Stimulated activated CD8-positive, alpha-beta memory T cell treated with anti-CD3 and anti-CD28 coated beads, Interleukin-12 subunit alpha, Interleukin-12 subunit beta, amount 100 ng/mL, for 4 hours (primary cell): Measurements from ENCODE around the gene SFT2D3.
"Not testable (repeated sequence)": the region's sequence is repeated elsewhere in the genome, so short reads cannot be mapped to it uniquely, and the experiment has no call there.

Source experiments
- DNase-seq: peaks from one replicate; pipeline ENCODE4 v3.0.0-alpha.2; 2020; ENCODE audit warnings: low read depth

Gene SFT2D3

DNA sequence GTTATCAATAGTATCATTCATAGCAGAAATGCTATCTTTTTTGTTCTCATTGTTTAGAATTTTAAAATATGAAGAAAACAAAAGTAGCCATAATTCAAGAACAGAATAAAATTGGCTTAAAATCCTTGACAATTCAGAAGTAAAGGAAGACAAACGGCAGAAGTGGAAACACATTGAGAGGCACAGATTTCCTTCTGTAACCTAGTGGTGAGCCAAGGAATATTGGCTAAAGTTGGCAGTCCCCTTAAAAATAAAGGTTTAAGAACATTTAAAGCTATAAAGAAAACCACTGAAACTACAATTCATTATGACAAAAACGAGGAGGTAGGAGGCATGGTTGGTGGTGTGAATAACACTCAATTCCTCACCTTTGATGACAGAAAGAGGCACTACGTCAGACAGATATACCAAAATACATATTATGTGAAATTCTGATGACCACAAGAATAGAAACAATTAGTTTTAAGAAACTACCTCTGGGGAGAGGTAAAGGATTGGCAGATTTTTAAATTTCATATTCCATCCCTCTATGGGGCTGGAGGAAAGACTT is 42.3 kb downstream of the SFT2D3 start:
- no peak for DNase-seq

DNA sequence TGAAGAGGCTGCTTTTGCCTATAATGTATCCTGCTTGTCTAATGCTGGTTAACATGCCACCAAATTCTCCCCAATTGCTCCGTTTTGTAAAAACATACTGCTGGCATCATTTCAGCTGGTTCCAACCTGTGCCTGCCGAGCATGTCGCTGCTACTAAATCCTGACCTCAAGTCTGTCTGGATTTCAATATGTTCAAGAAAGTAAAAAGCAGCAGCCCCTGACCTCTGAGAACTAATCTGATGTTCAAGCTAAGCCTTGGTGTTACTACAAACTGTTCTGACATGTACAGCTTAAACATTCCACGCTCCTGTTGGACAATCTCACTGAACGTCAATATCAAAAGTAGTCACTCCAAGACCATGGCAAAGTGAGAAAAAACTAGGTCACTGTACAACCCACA is 46.3 kb downstream of the SFT2D3 start:
- no peak for DNase-seq

DNA sequence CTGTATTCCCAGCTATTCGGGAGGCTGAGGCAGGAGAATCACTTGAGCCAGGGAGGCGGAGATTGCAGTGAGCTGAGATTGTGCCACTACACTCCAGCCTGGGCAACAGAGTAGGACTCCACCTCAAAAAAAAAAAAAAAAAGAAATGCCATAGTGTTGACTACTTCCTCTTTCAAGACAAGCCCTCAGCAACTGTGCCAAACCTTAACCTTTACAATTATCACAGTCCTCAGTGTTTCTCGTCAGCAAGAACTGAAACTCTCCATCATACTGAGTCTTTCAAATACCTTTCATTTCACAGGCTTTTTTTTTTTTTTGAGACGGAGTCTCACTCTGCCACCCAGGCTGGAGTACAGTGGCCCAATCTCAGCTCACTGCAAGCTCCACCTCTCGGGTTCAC is 48.2 kb downstream of the SFT2D3 start:
- not testable (repeated sequence) for DNase-seq

DNA sequence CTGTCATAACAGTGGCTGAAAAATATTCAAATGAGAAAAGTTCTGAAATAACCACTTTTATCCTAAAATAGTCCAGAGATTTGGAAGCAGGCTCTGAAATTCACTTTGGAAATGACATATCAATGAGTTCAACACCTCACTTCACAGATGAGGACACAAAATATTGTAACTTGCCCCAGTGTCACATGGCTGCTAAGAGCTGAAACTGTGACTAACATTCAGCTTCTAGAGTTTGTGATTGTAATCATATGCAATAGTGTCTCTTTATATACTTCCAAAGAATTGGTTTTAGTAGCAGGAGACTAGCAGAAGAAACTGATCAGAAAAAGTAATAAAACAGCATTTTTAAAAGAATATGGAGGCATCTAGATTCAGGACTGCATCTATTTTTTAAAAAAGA is 52.1 kb downstream of the SFT2D3 start:
- no peak for DNase-seq

DNA sequence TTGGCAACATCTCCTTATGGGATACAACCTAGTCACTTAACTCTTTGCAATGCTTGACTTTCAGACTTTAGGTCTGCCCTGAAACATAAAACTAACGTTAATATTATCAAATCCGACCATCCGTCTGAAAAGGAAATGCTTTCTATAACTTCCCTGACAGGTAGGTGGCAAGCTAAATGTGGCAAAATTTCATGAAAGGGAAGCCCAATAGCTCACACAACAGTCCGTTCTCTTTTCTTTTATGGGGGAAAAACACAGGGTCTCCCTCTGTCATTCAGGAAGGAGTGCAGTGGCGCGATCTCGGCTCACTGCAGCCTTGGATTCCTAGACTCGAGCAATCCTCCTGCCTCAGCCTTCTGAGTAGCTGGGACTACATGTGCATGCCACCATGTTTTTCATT is 52.9 kb downstream of the SFT2D3 start:
- no peak for DNase-seq
